Fibroblast of villous mesenchyme (primary cell): ENCODE measurements around the gene PSORS1C1. TPM values are rescaled to one million over a fixed set of nuclear protein-coding genes. Genes with fewer than 3 reads are reported as not detected.

Experiments used
- DNase-seq: peaks from one replicate; pipeline ENCODE4 v3.0.0-alpha.2; 2010; ENCODE audit warnings: low read depth
- H3K4me3 ChIP-seq: 2 replicates; pipeline ENCODE4 v1.5.1; 2011; ENCODE audit warnings: low read depth, mild to moderate bottlenecking, low read length
- CTCF ChIP-seq: IDR thresholded peaks from 2 replicates; pipeline ENCODE4 v1.5.1; 2012; ENCODE audit warnings: low read depth, mild to moderate bottlenecking, low read length; ENCODE audit not compliant: insufficient read depth
- total RNA-seq: library from RNA; depleted of rRNA; stranded (reverse); fragments of >200 nt; gene quantifications from 2 replicates; pipeline ENCODE4 v1.2.3, GENCODE V29; 2012

PSORS1C1 gene
- total RNA-seq, 1 donor, result 3.0 TPM

DNA sequence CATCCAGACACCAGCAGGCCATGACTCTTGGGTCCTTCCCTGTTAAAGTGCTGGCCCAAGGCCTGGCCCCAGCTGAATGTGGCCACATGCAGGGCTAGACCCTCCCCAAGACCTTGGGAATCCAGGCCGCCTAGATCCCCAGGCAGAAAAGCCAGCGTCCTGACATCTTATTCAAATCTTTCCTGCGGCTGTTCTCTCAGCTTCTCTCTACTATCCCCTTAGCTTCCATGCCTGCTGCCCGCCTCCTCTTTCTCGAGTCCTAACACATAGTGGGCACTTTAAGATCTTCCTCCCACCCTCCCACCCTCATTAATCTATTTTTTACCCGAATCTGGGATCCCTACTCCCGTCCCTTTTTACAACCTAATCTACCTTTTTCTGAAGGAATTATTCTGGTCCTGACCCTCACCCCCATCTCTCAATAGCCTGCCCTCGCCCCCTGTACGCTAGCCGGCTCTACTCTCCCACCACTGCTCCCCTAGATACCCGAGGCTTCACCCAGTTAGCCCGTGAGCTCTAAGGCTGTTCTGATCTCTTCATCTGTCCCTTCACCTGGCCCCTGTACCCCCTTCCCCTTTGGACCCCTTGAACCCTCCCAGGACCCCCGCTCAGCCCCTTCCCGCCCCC is 43.0 kb downstream of the PSORS1C1 start, which contains the start of gene CCHCR1:
Gene CCHCR1 (minus strand): TSS at position 290 of the 627 bp plus-strand sequence. CDS start 202 bp downstream, at position 88.
- TF ChIP-seq CTCF, result no peak
- no peak for DNase-seq
- peak within 1 kb of the TSS; percentile 79 for H3K4me3 ChIP-seq

DNA sequence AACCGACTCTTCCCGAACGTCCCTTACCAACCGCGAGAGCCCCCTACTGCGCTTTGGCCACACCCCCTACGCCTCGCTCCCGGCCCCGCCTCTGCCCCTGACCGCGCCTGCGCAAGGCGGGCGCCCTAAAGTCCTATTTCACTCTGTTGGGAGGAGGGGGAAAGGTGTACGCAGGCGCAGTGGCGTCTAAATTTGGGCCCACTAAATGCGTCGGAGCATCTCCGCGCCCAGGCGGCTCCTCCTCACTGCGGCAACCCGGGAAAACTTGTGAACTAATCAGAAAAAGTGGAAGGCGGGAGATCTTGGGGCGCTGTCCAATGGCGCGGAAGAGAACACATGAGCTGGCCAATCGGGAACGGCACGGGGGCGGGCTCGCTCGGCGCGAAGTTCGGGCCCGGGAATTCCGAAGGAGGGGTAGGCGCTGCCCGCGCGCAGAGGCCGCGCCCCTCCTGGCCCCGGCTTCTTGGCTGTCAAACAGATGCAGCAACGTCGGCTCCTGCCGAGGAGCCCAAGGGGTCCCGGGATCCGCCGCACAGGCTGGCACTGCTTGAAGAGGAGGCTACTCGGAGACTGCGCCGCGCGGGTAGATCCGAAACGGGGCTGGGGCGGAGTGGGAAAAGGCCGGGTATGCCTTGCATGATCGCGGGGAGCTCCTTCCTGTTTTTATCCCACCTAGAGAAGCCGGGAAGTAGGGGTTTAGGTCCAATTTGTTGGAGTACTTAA is 43.7 kb downstream of the PSORS1C1 start, which contains the start of gene TCF19:
Gene TCF19 (plus strand): TSS at position 450 of the 723 bp plus-strand sequence. CDS start 881 bp downstream, outside the sequence.
- H3K4me3 ChIP-seq, result peak within 1 kb of the TSS; percentile 79
- peak; percentile 99 for DNase-seq

DNA sequence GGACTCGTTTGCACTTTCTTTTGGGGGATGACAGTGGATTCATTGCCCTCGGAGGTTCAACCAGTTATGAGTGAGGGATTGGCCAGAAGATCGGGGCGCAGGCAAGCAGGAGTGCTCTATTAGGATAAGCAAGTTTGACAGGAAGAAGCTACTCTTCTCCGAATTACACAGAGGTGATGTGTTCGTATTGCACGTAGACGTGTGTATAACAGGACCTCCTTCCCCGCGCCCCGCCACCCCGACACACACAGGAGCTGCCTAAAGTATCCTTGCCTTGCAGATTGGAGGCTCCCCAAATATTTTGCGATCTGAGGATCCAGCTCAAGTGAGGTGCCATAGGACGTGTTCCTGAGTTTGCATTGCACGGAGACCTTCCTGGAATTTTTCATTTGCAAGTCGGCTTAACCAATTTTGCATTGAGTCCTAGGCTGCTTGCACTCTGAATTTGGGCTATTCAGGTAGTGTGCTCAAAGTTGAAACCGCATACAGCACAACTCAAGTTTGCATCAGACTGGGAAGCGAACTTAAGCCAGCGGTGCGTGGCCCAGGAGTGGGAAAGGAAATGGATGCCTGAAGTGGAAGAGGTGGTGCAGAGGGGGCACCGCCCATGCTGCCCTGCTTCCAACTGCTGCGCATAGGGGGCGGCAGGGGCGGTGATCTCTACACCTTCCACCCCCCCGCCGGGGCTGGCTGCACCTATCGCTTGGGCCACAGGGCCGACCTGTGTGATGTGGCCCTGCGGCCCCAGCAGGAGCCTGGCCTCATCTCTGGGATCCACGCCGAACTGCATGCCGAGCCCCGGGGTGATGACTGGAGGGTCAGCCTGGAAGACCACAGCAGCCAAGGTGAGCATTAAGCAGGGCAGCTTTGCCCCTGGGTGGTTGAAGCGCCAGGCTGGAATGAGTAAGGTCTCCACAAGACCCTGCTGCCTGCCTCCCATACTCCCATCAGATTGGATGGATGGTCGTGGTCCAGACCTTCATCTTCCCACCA is 44.6 kb downstream of the PSORS1C1 start:
- peak; percentile 11 for DNase-seq
- peak; percentile 14 for TF ChIP-seq CTCF
- H3K4me3 ChIP-seq, result peak overlapping the region; percentile 79

More for the DNA sequence above, 43.7 kb downstream of the PSORS1C1 start, which contains the start of gene TCF19:
- TF ChIP-seq CTCF, result no peak

- no peak overlapping the region for H3K4me3 ChIP-seq
- TF ChIP-seq CTCF, result no peak
- DNase-seq, result no peak
These were observed 46.9 kb downstream of the PSORS1C1 start for GRCh38 chr6:31161216-31162126.

DNA sequence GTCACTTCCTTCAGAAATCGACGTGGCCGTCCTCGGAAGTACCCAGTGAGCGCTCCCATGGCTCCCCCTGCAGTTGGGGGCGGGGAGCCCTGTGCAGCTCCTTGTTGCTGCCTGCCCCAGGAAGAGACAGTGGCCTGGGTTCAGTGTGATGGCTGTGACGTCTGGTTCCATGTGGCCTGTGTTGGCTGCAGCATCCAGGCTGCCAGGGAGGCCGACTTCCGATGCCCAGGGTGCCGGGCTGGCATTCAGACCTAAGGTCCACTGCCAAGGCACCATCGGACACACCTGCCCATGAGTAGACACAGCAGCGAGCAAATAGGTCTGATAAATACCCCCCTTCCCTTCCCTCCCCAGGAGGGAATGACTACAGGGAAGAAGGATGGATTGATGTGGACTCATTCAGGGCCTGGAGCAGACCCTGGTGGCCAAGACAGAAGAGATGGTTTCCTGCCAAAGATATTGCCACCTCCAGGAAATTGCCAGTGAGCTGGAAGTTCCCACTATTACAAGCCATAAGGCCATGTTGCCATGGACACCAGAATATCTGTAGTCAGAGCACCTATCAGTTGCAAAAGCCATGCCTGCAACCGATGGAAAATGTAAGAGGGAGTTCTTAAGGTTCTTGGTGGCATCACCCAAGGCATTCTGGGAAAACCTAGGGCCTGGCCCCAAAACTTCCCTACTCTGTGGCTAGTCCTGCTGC is 48.0 kb downstream of the PSORS1C1 start:
- DNase-seq, result no peak

More for the DNA sequence above, 48.0 kb downstream of the PSORS1C1 start:
- no peak for TF ChIP-seq CTCF
- H3K4me3 ChIP-seq, result no peak overlapping the region
